Measurements from ENCODE around the gene PRDM16. TPM values are rescaled to one million over a fixed set of nuclear protein-coding genes. Genes with fewer than 3 reads are reported as not detected.

Gene PRDM16
- total and polyA plus RNA-seq, 7 donors: 0.04 to 1.2 (median 0.31) TPM

- Histone ChIP-seq H3K4me1 (no peaks in the 10 kb centered on the region), H3K36me3 (ENCODE audit: insufficient read depth in 1 of 2, low read depth in 1 of 2) (no peaks in the 10 kb centered on the region), H3K4me3 (no peak overlapping the region), H3K27ac (no peak overlapping the region), H3K27me3 (ENCODE audit: insufficient read depth in 3 of 3, low read length in 2 of 3) (peaks cover 0 to 23% (median 2%) of the 10 kb centered on the region in 3 donors), H3K9me3 (no peaks in the 10 kb centered on the region)
- 77 to 83% (median 82%) methylated on average over 9 of the region's 9 CpGs for WGBS, 3 donors
- intact Hi-C loops (cut with DNase I): no loop called here
- TF ChIP-seq CTCF (IDR thresholded peaks at IDR 0.05): no peak
- ATAC-seq (no peak), DNase-seq (no peak)
Measured at GRCh38 chr1:3249231-3249630, 180.2 kb downstream of the PRDM16 start.

GRCh38 chr1:3249631-3250501 lies 180.9 kb downstream of the PRDM16 start:
- DNase-seq: no peak
- H3K4me3 ChIP-seq: no peak overlapping the region

GRCh38 chr1:3250624-3251023 lies 181.6 kb downstream of the PRDM16 start:
- DNase-seq (no peak), ATAC-seq (no peak)
- Histone ChIP-seq H3K36me3 (ENCODE audit: insufficient read depth in 1 of 2, low read depth in 1 of 2) (no peaks in the 10 kb centered on the region), H3K27ac (no peak overlapping the region), H3K27me3 (ENCODE audit: insufficient read depth in 3 of 3, low read length in 2 of 3) (peaks cover 0 to 21% (median 2%) of the 10 kb centered on the region in 3 donors), H3K9me3 (no peaks in the 10 kb centered on the region), H3K4me1 (no peaks in the 10 kb centered on the region), H3K4me3 (no peak overlapping the region)
- intact Hi-C loops (cut with DNase I): no loop called here
- TF ChIP-seq CTCF (IDR thresholded peaks at IDR 0.05): no peak
- WGBS, 3 donors: 71 to 74% (median 72%) methylated on average over 5 of the region's 5 CpGs

More at GRCh38 chr1:3249631-3250501, 180.9 kb downstream of the PRDM16 start:
- Histone ChIP-seq H3K27me3 (ENCODE audit: insufficient read depth in 3 of 3, low read length in 2 of 3) (peaks cover 0 to 23% (median 2%) of the 10 kb centered on the region in 3 donors), H3K36me3 (ENCODE audit: insufficient read depth in 1 of 2, low read depth in 1 of 2) (no peaks in the 10 kb centered on the region), H3K27ac (no peak overlapping the region), H3K9me3 (no peaks in the 10 kb centered on the region), H3K4me1 (no peaks in the 10 kb centered on the region)
- no peak for ATAC-seq
- 68 to 69% (median 69%) methylated on average over 29 to 31 of the region's 31 CpGs for WGBS, 3 donors
- TF ChIP-seq CTCF (IDR thresholded peaks at IDR 0.05): no peak
- intact Hi-C loops (cut with DNase I): no loop called here

GRCh38 chr1:3251099-3251806 lies 182.2 kb downstream of the PRDM16 start:
- Histone ChIP-seq H3K4me1 (no peaks in the 10 kb centered on the region), H3K27ac (no peak overlapping the region), H3K4me3 (no peak overlapping the region), H3K27me3 (ENCODE audit: insufficient read depth in 3 of 3, low read length in 2 of 3) (peaks cover 0 to 15% (median 2%) of the 10 kb centered on the region in 3 donors), H3K36me3 (ENCODE audit: insufficient read depth in 1 of 2, low read depth in 1 of 2) (no peaks in the 10 kb centered on the region), H3K9me3 (no peaks in the 10 kb centered on the region)
- WGBS, 3 donors: 77 to 81% (median 81%) methylated on average over 24 of the region's 24 CpGs
- no peak for DNase-seq
- no peak for ATAC-seq
- TF ChIP-seq CTCF (IDR thresholded peaks at IDR 0.05): no peak
- intact Hi-C loops (cut with DNase I): no loop called here
